Nephron (organoid): ENCODE results near the gene PATJ.
A peak's percentile ranks its signal among the peaks of the same experiment; 100 is the strongest.

Experiments
- H3K27ac Mint-ChIP-seq, 3 experiments: 2 replicates each; pipeline ENCODE4 v1.8.0; 2020; ENCODE audit warnings: mixed read lengths in 3 of 3, mild to moderate bottlenecking in 2 of 3, moderate library complexity in 1 of 3
- H3K27me3 Mint-ChIP-seq: 2 replicates; pipeline ENCODE4 v1.8.0; 2021; ENCODE audit warnings: low read depth, mild to moderate bottlenecking, moderate library complexity, mixed read lengths
- H3K36me3 Mint-ChIP-seq: 2 replicates; pipeline ENCODE4 v1.8.0; 2020; ENCODE audit warnings: low read depth, mixed read lengths
- H3K4me1 Mint-ChIP-seq: 2 replicates; pipeline ENCODE4 v1.8.0; 2020; ENCODE audit warnings: mixed read lengths
- H3K4me3 Mint-ChIP-seq, 3 experiments: 2 replicates each; pipeline ENCODE4 v1.8.0; 2020; ENCODE audit warnings: mild to moderate bottlenecking in 3 of 3, mixed read lengths in 3 of 3, moderate library complexity in 2 of 3
- H3K9me3 Mint-ChIP-seq: 2 replicates; pipeline ENCODE4 v1.8.0; 2020; ENCODE audit warnings: mixed read lengths
- CTCF ChIP-seq, 3 experiments: fragments of 200-600 bp; sonication (generic); IDR thresholded peaks; one replicate each; pipeline ENCODE4 v1.5.0; 2021; ENCODE audit warnings: antibody characterized with exemption in 3 of 3; ENCODE audit not compliant: unreplicated experiment in 3 of 3

Gene PATJ

DNA sequence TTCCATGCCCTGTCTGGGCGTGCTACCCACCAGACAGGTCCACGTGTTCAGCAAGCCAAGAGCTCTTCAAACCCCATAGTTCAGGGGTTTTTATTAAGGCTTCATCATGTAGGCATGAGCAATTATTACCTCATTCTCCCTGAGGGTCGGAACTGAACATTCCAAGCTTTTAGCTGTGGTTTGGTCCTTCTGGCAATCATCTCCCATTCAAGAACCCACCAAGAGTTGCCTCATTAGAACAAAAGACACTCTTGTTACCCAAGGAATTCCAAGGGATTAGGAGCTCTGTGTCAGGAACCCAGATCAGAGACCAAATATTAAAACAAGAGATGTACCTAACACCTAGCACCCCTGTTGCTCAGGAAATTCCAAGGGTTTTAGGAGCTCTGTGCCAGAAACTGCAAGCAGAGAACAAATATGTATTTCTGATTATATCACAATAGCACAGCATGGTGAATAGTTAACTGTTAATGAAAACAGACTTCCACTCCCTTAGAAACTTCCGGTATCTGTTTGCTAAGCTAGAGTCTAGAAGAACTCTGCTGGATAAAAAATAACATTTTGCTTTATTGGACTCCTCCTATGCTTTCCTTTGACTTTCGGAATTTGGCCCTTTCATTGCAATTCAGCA is 251.2 kb downstream of the PATJ start:
- H3K27me3 Mint-ChIP-seq: peaks cover 4% of the 10 kb centered on the region
- no peak overlapping the region for H3K27ac Mint-ChIP-seq
- H3K36me3 Mint-ChIP-seq: peaks cover 8% of the 10 kb centered on the region
- no peak overlapping the region for H3K4me3 Mint-ChIP-seq
- no peak for TF ChIP-seq CTCF (IDR thresholded peaks at IDR 0.05; ENCODE audit: unreplicated experiment in 3 of 3)
- H3K4me1 Mint-ChIP-seq: peaks cover 5% of the 10 kb centered on the region
- no peaks in the 10 kb centered on the region for H3K9me3 Mint-ChIP-seq

DNA sequence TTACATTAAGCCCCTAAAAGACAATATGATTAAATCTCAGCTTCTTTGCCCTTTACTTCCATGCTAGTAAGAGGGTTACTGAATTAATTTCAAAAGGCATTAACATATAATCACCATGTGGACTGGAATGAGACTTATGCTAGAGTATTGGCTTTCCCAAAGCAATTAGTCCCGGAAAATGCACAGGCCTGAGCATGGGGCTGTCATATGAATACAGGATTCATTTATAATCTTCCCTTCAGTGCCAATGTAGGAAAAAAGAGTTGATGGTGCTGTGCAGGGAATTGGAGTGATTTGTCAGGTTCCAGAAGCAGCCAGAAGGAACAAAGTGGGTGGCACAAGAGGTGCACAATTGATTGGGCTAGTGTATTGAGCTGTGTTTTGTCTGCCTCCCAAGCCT is 253.4 kb downstream of the PATJ start:
- peaks cover 8% of the 10 kb centered on the region for H3K27me3 Mint-ChIP-seq
- H3K27ac Mint-ChIP-seq: no peak overlapping the region
- peaks cover 8% of the 10 kb centered on the region for H3K36me3 Mint-ChIP-seq
- TF ChIP-seq CTCF (IDR thresholded peaks at IDR 0.05; ENCODE audit: unreplicated experiment in 3 of 3): no peak
- H3K9me3 Mint-ChIP-seq: no peaks in the 10 kb centered on the region
- H3K4me3 Mint-ChIP-seq: no peak overlapping the region
- peaks cover 5% of the 10 kb centered on the region for H3K4me1 Mint-ChIP-seq

- no peaks in the 10 kb centered on the region for H3K9me3 Mint-ChIP-seq
- no peak overlapping the region for H3K27ac Mint-ChIP-seq
- peaks cover 8% of the 10 kb centered on the region for H3K36me3 Mint-ChIP-seq
- H3K27me3 Mint-ChIP-seq: peaks cover 8% of the 10 kb centered on the region
- TF ChIP-seq CTCF (IDR thresholded peaks at IDR 0.05; ENCODE audit: unreplicated experiment in 3 of 3): no peak
- H3K4me1 Mint-ChIP-seq: peaks cover 5% of the 10 kb centered on the region
- no peak overlapping the region for H3K4me3 Mint-ChIP-seq
These were observed 254.8 kb downstream of the PATJ start for GRCh38 chr1:61997123-61997522.

- H3K27me3 Mint-ChIP-seq: peaks cover 14% of the 10 kb centered on the region
- no peaks in the 10 kb centered on the region for H3K9me3 Mint-ChIP-seq
- no peaks in the 10 kb centered on the region for H3K4me1 Mint-ChIP-seq
- no peak for TF ChIP-seq CTCF (IDR thresholded peaks at IDR 0.05; ENCODE audit: unreplicated experiment in 3 of 3)
- H3K27ac Mint-ChIP-seq: no peak overlapping the region
- no peaks in the 10 kb centered on the region for H3K36me3 Mint-ChIP-seq
- H3K4me3 Mint-ChIP-seq: no peak overlapping the region
These were observed 261.5 kb downstream of the PATJ start for GRCh38 chr1:62003777-62004176.

- H3K27ac Mint-ChIP-seq: no peak overlapping the region
- H3K4me3 Mint-ChIP-seq: no peak overlapping the region
- H3K9me3 Mint-ChIP-seq: no peaks in the 10 kb centered on the region
- no peaks in the 10 kb centered on the region for H3K4me1 Mint-ChIP-seq
- no peak for TF ChIP-seq CTCF (IDR thresholded peaks at IDR 0.05; ENCODE audit: unreplicated experiment in 3 of 3)
- peaks cover 5% of the 10 kb centered on the region for H3K36me3 Mint-ChIP-seq
- peaks cover 6% of the 10 kb centered on the region for H3K27me3 Mint-ChIP-seq
These were observed 264.4 kb downstream of the PATJ start for GRCh38 chr1:62006690-62007089.

DNA sequence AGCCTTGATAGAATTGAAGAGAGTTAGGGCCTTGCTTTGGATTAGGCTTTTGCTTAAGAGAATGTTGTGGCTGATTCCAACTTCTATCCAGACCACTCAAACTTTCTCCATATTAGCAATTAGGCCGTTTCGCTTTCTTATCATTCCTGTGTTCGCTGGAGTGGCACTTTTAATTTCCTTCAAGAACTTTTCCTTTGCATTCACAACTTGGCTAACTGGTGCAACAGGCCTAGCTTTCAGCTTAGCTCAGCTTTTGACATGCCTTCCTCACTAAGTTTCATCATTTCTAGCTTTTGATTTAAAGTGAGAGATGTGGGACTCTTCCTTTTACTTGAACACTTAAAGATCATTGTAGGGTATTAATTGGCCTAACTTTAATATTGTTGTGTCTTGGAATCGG is 268.7 kb downstream of the PATJ start:
- Mint-ChIP-seq H3K27ac (peak overlapping the region in 1 of 3 experiments; percentile 45), H3K4me1 (peaks cover 9% of the 10 kb centered on the region), H3K36me3 (peaks cover 5% of the 10 kb centered on the region), H3K27me3 (no peaks in the 10 kb centered on the region), H3K4me3 (no peak overlapping the region), H3K9me3 (no peaks in the 10 kb centered on the region)
- no peak for TF ChIP-seq CTCF (IDR thresholded peaks at IDR 0.05; ENCODE audit: unreplicated experiment in 3 of 3)
